K562 (cell line): ENCODE data around the gene LRRC25. TPM values are rescaled to one million over a fixed set of nuclear protein-coding genes. Genes with fewer than 3 reads are reported as not detected.

Source experiments
- ADNP ChIP-seq: fragments of 200-800 bp; sonication (Bioruptor generic); IDR thresholded peaks from 2 replicates; pipeline ENCODE4 v1.6.1; 2016; ENCODE audit warnings: missing genetic modification characterization, missing compliant biosample characterization
- HNRNPH1 ChIP-seq: fragments of 200-400 bp; formaldehyde crosslinking; optimal IDR thresholded peaks from 2 replicates; pipeline ENCODE3; 2017; ENCODE audit warnings: low read depth, mild to moderate bottlenecking, low read length, moderate library complexity
- KDM1A ChIP-seq, 2 experiments: fragments of 450-650 bp; IDR thresholded peaks; 2 replicates each; pipeline ENCODE4 v1.6.1; 2016; ENCODE audit warnings: mild to moderate bottlenecking in 2 of 2
- NFIC ChIP-seq: fragments of 450-650 bp; IDR thresholded peaks from 2 replicates; pipeline ENCODE4 v1.6.1; 2017; ENCODE audit warnings: mild to moderate bottlenecking, inconsistent platforms
- NR4A1 ChIP-seq, 2 experiments: fragments of 250-450 bp in 1 of 2; fragments of 450-650 bp in 1 of 2; sonication (Bioruptor Pico) in 1 of 2; IDR thresholded peaks; 2 replicates each; pipeline versions ENCODE4 v1.4.0 to v1.6.1; 2016 to 2020; ENCODE audit warnings: mild to moderate bottlenecking in 2 of 2, missing compliant biosample characterization in 1 of 2, missing genetic modification characterization in 1 of 2, moderate library complexity in 1 of 2
- PURB ChIP-seq: sonication (generic); formaldehyde crosslinking; IDR thresholded peaks from 2 replicates; pipeline ENCODE4 v1.9.0; 2021; ENCODE audit warnings: low read depth, mild to moderate bottlenecking, missing genetic modification reagents
- RBM25 ChIP-seq: fragments of 200-400 bp; formaldehyde crosslinking; IDR thresholded peaks from 2 replicates; pipeline ENCODE4 v1.6.1; 2018; ENCODE audit warnings: low read length, low read depth, moderate library complexity; ENCODE audit not compliant: severe bottlenecking
- SIRT6 ChIP-seq: IDR thresholded peaks from one replicate; pipeline ENCODE4 v1.6.1; 2012; ENCODE audit warnings: low read depth, mild to moderate bottlenecking, control low read depth, inconsistent platforms, low read length, moderate library complexity
- THRAP3 ChIP-seq: fragments of 450-650 bp; IDR thresholded peaks from 2 replicates; pipeline ENCODE4 v1.6.1; 2016; ENCODE audit warnings: mild to moderate bottlenecking, inconsistent platforms, borderline replicate concordance
- ZNF282 ChIP-seq: sonication (generic); formaldehyde crosslinking; IDR thresholded peaks from 2 replicates; pipeline ENCODE4 v1.8.1; 2023; ENCODE audit warnings: missing genetic modification reagents
- ZNF384 ChIP-seq: IDR thresholded peaks from 2 replicates; pipeline ENCODE4 v1.6.1; 2012; ENCODE audit warnings: low read depth, low read length, improper control_type of control experiment
- ZNF717 ChIP-seq: fragments of 250-450 bp; sonication (Bioruptor Pico); IDR thresholded peaks from 2 replicates; pipeline ENCODE4 v1.5.0; 2021
- polyA plus RNA-seq, 8 experiments: library from polyadenylated mRNA; depleted of rRNA in 4 of 8; stranded (reverse) in 5 of 8; unstranded in 3 of 8; fragments of >200 nt; fragmentation: Nextera tagmentation in 2 of 8; fragmentation: Illumina TruSeq in 1 of 8; extraction: Ambion mirVana in 2 of 8; extraction: Trizol in 1 of 8; gene quantifications; 2 replicates each; pipeline versions ENCODE4 v1.2.1 to v1.2.3, GENCODE V29; 2011 to 2014; ENCODE audit warnings: inconsistent platforms in 1 of 8, missing spikeins in 1 of 8
- total RNA-seq, 7 experiments: library from RNA; depleted of rRNA in 6 of 7; stranded (reverse); fragments of >200 nt in 6 of 7; fragmentation: Illumina TruSeq in 2 of 7; extraction: Trizol in 2 of 7; gene quantifications; 2 replicates each; pipeline versions ENCODE4 v1.2.1 to v1.2.3, GENCODE V29; 2011 to 2021; ENCODE audit warnings: low replicate concordance in 1 of 7
- TF ChIP-seq, protein P1 (sequence below), 2 experiments: fragments of 450-650 bp; conservative IDR thresholded peaks; 2 replicates each; pipeline ENCODE4 v1.6.1; 2017; ENCODE audit warnings: mild to moderate bottlenecking in 2 of 2, moderate library complexity in 2 of 2
- TF ChIP-seq, protein P2 (sequence below): fragments of 250-450 bp; sonication (Bioruptor Pico); IDR thresholded peaks from 2 replicates; pipeline ENCODE4 v1.5.0; 2020; ENCODE audit warnings: mild to moderate bottlenecking, borderline replicate concordance

The LRRC25 gene
- total and polyA plus RNA-seq, 9 of the 15 experiments (the other 6 are each of a cell fraction or from before 2014, with no cell fraction given) = 0.07 to 0.36 (median 0.10) TPM; not detected in 3

GRCh38 chr19:18412610-18413239, 15.3 kb upstream of the LRRC25 start (continued):
- TF ChIP-seq PURB (CRISPR knock-in tag) = no peak
- TF ChIP-seq KDM1A (IDR thresholded peaks at IDR 0.05) = no peak
- peak; percentile 18 for TF ChIP-seq RBM25
- no peak for TF ChIP-seq HNRNPH1
- TF ChIP-seq, protein P1, sequence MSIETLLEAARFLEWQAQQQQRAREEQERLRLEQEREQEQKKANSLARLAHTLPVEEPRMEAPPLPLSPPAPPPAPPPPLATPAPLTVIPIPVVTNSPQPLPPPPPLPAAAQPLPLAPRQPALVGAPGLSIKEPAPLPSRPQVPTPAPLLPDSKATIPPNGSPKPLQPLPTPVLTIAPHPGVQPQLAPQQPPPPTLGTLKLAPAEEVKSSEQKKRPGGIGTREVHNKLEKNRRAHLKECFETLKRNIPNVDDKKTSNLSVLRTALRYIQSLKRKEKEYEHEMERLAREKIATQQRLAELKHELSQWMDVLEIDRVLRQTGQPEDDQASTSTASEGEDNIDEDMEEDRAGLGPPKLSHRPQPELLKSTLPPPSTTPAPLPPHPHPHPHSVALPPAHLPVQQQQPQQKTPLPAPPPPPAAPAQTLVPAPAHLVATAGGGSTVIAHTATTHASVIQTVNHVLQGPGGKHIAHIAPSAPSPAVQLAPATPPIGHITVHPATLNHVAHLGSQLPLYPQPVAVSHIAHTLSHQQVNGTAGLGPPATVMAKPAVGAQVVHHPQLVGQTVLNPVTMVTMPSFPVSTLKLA (conservative IDR thresholded peaks at IDR 0.05) = no peak
- TF ChIP-seq NFIC = no peak
- TF ChIP-seq ZNF717 (CRISPR knock-in tag) = no peak
- TF ChIP-seq THRAP3 = no peak
- TF ChIP-seq ZNF282 (CRISPR knock-in tag) = no peak
- TF ChIP-seq SIRT6 = no peak
- no peak for TF ChIP-seq NR4A1 (CRISPR knock-in tag; IDR thresholded peaks at IDR 0.05)
- TF ChIP-seq NR4A1 (tag; IDR thresholded peaks at IDR 0.05) = no peak
- no peak for TF ChIP-seq ZNF384
- TF ChIP-seq, protein P2, sequence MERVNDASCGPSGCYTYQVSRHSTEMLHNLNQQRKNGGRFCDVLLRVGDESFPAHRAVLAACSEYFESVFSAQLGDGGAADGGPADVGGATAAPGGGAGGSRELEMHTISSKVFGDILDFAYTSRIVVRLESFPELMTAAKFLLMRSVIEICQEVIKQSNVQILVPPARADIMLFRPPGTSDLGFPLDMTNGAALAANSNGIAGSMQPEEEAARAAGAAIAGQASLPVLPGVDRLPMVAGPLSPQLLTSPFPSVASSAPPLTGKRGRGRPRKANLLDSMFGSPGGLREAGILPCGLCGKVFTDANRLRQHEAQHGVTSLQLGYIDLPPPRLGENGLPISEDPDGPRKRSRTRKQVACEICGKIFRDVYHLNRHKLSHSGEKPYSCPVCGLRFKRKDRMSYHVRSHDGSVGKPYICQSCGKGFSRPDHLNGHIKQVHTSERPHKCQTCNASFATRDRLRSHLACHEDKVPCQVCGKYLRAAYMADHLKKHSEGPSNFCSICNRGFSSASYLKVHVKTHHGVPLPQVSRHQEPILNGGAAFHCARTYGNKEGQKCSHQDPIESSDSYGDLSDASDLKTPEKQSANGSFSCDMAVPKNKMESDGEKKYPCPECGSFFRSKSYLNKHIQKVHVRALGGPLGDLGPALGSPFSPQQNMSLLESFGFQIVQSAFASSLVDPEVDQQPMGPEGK (CRISPR knock-in tag) = no peak
- 0 out of 2 replicates have a peak, but pooled peaks have one; percentile 36 for TF ChIP-seq ADNP
